SJCRH30 (cell line): ENCODE measurements around the gene STAT3. TPM values are rescaled to one million over a fixed set of nuclear protein-coding genes. Genes with fewer than 3 reads are reported as not detected.
"Not testable (repeated sequence)": the region's sequence is repeated elsewhere in the genome, so short reads cannot be mapped to it uniquely, and the experiment has no call there.

Source experiments
- DNase-seq, 2 experiments: peaks; one replicate each; pipeline ENCODE4 v3.0.0-alpha.2; 2015 to 2020
- H3K27ac ChIP-seq: fragments of 250-450 bp; sonication (Bioruptor Pico); 2 replicates; pipeline ENCODE4 v1.5.1; 2020; ENCODE audit warnings: mild to moderate bottlenecking, moderate library complexity
- H3K27me3 ChIP-seq: fragments of 250-450 bp; sonication (Bioruptor Pico); 2 replicates; pipeline ENCODE4 v1.5.1; 2020; ENCODE audit warnings: mild to moderate bottlenecking, moderate library complexity
- H3K36me3 ChIP-seq: fragments of 250-450 bp; sonication (Bioruptor Pico); 2 replicates; pipeline ENCODE4 v1.5.1; 2020; ENCODE audit warnings: mild to moderate bottlenecking, moderate library complexity
- H3K4me1 ChIP-seq: fragments of 250-450 bp; sonication (Bioruptor Pico); 2 replicates; pipeline ENCODE4 v1.5.1; 2020; ENCODE audit warnings: mild to moderate bottlenecking, moderate library complexity
- H3K4me3 ChIP-seq: fragments of 250-450 bp; sonication (Bioruptor Pico); 2 replicates; pipeline ENCODE4 v1.5.1; 2020; ENCODE audit warnings: mild to moderate bottlenecking, moderate library complexity
- H3K9me3 ChIP-seq: fragments of 250-450 bp; sonication (Bioruptor Pico); replicated peaks from 2 replicates; pipeline ENCODE4 v1.5.1; 2020; ENCODE audit warnings: mild to moderate bottlenecking, moderate library complexity
- total RNA-seq: library from RNA; depleted of rRNA; stranded (reverse); fragments of >200 nt; shearing (Covaris generic); gene quantifications from 2 replicates; pipeline ENCODE4 v1.2.3, GENCODE V29; 2014

The STAT3 gene
- total RNA-seq, 1 experiment from 2014 or later: 113 TPM

- Histone ChIP-seq H3K9me3 (no peaks in the 10 kb centered on the region), H3K4me3 (no peak overlapping the region), H3K4me1 (peaks cover 19% of the 10 kb centered on the region), H3K36me3 (peaks cover 67% of the 10 kb centered on the region), H3K27ac (no peak overlapping the region), H3K27me3 (no peaks in the 10 kb centered on the region)
- DNase-seq: no peak
Measured at GRCh38 chr17:42334677-42335076, 53.6 kb downstream of the STAT3 start.

- H3K9me3 ChIP-seq: no peaks in the 10 kb centered on the region
- peaks cover 34% of the 10 kb centered on the region for H3K4me1 ChIP-seq
- H3K36me3 ChIP-seq: peaks cover 57% of the 10 kb centered on the region
- H3K27me3 ChIP-seq: no peaks in the 10 kb centered on the region
- H3K4me3 ChIP-seq: no peak overlapping the region
- peak; percentile 35 to 57 for DNase-seq
- H3K27ac ChIP-seq: no peak overlapping the region
Measured at GRCh38 chr17:42333053-42333452, 55.2 kb downstream of the STAT3 start.

GRCh38 chr17:42329025-42329976 lies 58.9 kb downstream of the STAT3 start:
- peaks cover 38% of the 10 kb centered on the region for H3K36me3 ChIP-seq
- peak; percentile 89 to 97 for DNase-seq

GRCh38 chr17:42325026-42325425 lies 63.2 kb downstream of the STAT3 start:
- no peak for DNase-seq
- Histone ChIP-seq H3K27me3 (no peaks in the 10 kb centered on the region), H3K9me3 (no peaks in the 10 kb centered on the region), H3K4me1 (peaks cover 20% of the 10 kb centered on the region), H3K36me3 (peaks cover 31% of the 10 kb centered on the region), H3K27ac (no peak overlapping the region), H3K4me3 (no peak overlapping the region)

More at GRCh38 chr17:42329025-42329976, 58.9 kb downstream of the STAT3 start:
- no peaks in the 10 kb centered on the region for H3K9me3 ChIP-seq
- H3K4me3 ChIP-seq: no peak overlapping the region
- peaks cover 35% of the 10 kb centered on the region for H3K4me1 ChIP-seq
- H3K27me3 ChIP-seq: no peaks in the 10 kb centered on the region
- peak overlapping the region; percentile 87 for H3K27ac ChIP-seq

GRCh38 chr17:42323268-42323773 lies 64.9 kb downstream of the STAT3 start:
- Histone ChIP-seq H3K36me3 (peaks cover 39% of the 10 kb centered on the region), H3K27me3 (no peaks in the 10 kb centered on the region), H3K27ac (no peak overlapping the region), H3K9me3 (no peaks in the 10 kb centered on the region), H3K4me3 (no peak overlapping the region), H3K4me1 (peaks cover 4% of the 10 kb centered on the region)
- no peak for DNase-seq

- DNase-seq: peak; percentile 94 to 95
- H3K36me3 ChIP-seq: peaks cover 39% of the 10 kb centered on the region
- H3K27ac ChIP-seq: no peak overlapping the region
Measured at GRCh38 chr17:42322382-42323267, 65.6 kb downstream of the STAT3 start.

GRCh38 chr17:42321555-42321954 lies 66.7 kb downstream of the STAT3 start:
- Histone ChIP-seq H3K4me1 (no peaks in the 10 kb centered on the region), H3K27me3 (no peaks in the 10 kb centered on the region), H3K36me3 (peaks cover 33% of the 10 kb centered on the region), H3K4me3 (no peak overlapping the region), H3K9me3 (no peaks in the 10 kb centered on the region), H3K27ac (no peak overlapping the region)
- no peak for DNase-seq

More at GRCh38 chr17:42322382-42323267, 65.6 kb downstream of the STAT3 start:
- Histone ChIP-seq H3K4me1 (no peaks in the 10 kb centered on the region), H3K27me3 (no peaks in the 10 kb centered on the region), H3K9me3 (no peaks in the 10 kb centered on the region), H3K4me3 (no peak overlapping the region)

- H3K27ac ChIP-seq, H3K27me3 ChIP-seq, DNase-seq, H3K4me1 ChIP-seq, H3K9me3 ChIP-seq, H3K4me3 ChIP-seq: not testable (repeated sequence)
- H3K36me3 ChIP-seq: peaks cover 35% of the 10 kb centered on the region
Measured at GRCh38 chr17:42317967-42318366, 70.3 kb downstream of the STAT3 start.

GRCh38 chr17:42317266-42317845 lies 70.9 kb downstream of the STAT3 start:
- Histone ChIP-seq H3K4me1 (no peaks in the 10 kb centered on the region), H3K27me3 (no peaks in the 10 kb centered on the region), H3K36me3 (peaks cover 32% of the 10 kb centered on the region), H3K27ac (no peak overlapping the region), H3K9me3 (no peaks in the 10 kb centered on the region), H3K4me3 (no peak overlapping the region)
- no peak for DNase-seq

- Histone ChIP-seq H3K36me3 (peaks cover 26% of the 10 kb centered on the region), H3K9me3 (no peaks in the 10 kb centered on the region), H3K27me3 (no peaks in the 10 kb centered on the region), H3K4me3 (no peak overlapping the region), H3K4me1 (peaks cover 3% of the 10 kb centered on the region), H3K27ac (no peak overlapping the region)
- no peak for DNase-seq
Measured at GRCh38 chr17:42316755-42317154, 71.5 kb downstream of the STAT3 start.

GRCh38 chr17:42315402-42316156 lies 72.7 kb downstream of the STAT3 start:
- Histone ChIP-seq H3K4me1 (peaks cover 12% of the 10 kb centered on the region), H3K4me3 (no peak overlapping the region), H3K9me3 (no peaks in the 10 kb centered on the region), H3K27ac (no peak overlapping the region), H3K36me3 (peaks cover 24% of the 10 kb centered on the region), H3K27me3 (no peaks in the 10 kb centered on the region)
- DNase-seq: no peak

GRCh38 chr17:42313773-42314566 lies 74.3 kb downstream of the STAT3 start:
- Histone ChIP-seq H3K4me1 (peaks cover 12% of the 10 kb centered on the region), H3K9me3 (no peaks in the 10 kb centered on the region), H3K36me3 (peaks cover 21% of the 10 kb centered on the region; the same call in 1 of the 2 replicates), H3K4me3 (no peak overlapping the region), H3K27ac (no peak overlapping the region), H3K27me3 (no peaks in the 10 kb centered on the region)
- no peak for DNase-seq

- no peak overlapping the region for H3K27ac ChIP-seq
- peaks cover 12% of the 10 kb centered on the region for H3K4me1 ChIP-seq
- DNase-seq: no peak
- peaks cover 17% of the 10 kb centered on the region; the same call in 1 of the 2 replicates for H3K36me3 ChIP-seq
- H3K4me3 ChIP-seq: no peak overlapping the region
- H3K9me3 ChIP-seq: no peaks in the 10 kb centered on the region
- H3K27me3 ChIP-seq: no peaks in the 10 kb centered on the region
Measured at GRCh38 chr17:42313389-42313772, 74.9 kb downstream of the STAT3 start.
